Measurements from ENCODE around the gene ARGLU1.
"Not testable (repeated sequence)": the region's sequence is repeated elsewhere in the genome, so short reads cannot be mapped to it uniquely, and the experiment has no call there.

The ARGLU1 gene

GRCh38 chr13:106567474-106568298 lies at the start of gene ARGLU1:
Gene ARGLU1, minus strand, starts transcription at chr13:106568137. Its CDS starts 218 bp downstream, at chr13:106567919.
- DNase-seq: peak; percentile 91 to 96 (median 92)

GRCh38 chr13:106617561-106617960 lies 49.6 kb upstream of the ARGLU1 start:
- no peak for DNase-seq

- no peak for DNase-seq
These were observed 48.8 kb upstream of the ARGLU1 start for GRCh38 chr13:106616729-106617128.

GRCh38 chr13:106614874-106615273 lies 46.9 kb upstream of the ARGLU1 start:
- DNase-seq: no peak

- no peak for DNase-seq
These were observed 44.8 kb upstream of the ARGLU1 start for GRCh38 chr13:106612688-106613087.

DNA sequence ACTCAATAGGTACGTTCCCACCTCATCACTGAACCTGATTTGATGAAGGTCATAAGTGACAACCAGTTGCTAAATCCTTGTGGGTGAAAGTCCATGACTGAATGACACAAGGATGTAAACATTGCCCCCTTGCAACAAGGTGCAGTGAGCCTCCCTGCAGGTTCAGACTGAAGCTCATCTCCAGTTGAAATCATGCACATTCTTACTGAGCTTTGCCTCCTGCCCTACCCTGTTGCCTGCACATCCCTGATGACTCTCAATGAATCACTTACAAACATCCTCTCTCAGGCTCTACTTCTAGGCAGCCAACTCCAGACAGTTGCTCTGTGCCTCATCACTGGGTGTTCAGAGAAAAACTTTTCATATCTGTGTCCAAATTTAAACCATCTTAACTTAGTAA lies 42.5 kb upstream of the ARGLU1 start:
- DNase-seq: no peak

- DNase-seq: no peak
These were observed 41.2 kb upstream of the ARGLU1 start for GRCh38 chr13:106609116-106609515.

- no peak for DNase-seq
These were observed 35.6 kb upstream of the ARGLU1 start for GRCh38 chr13:106603546-106603945.

GRCh38 chr13:106602178-106602577 lies 34.2 kb upstream of the ARGLU1 start:
- no peak for DNase-seq

- no peak for DNase-seq
These were observed 33.6 kb upstream of the ARGLU1 start for GRCh38 chr13:106601489-106601888.

- not testable (repeated sequence) for DNase-seq
These were observed 32.8 kb upstream of the ARGLU1 start for GRCh38 chr13:106600798-106601135.

GRCh38 chr13:106599875-106600797 lies 32.2 kb upstream of the ARGLU1 start:
- no peak for DNase-seq

DNA sequence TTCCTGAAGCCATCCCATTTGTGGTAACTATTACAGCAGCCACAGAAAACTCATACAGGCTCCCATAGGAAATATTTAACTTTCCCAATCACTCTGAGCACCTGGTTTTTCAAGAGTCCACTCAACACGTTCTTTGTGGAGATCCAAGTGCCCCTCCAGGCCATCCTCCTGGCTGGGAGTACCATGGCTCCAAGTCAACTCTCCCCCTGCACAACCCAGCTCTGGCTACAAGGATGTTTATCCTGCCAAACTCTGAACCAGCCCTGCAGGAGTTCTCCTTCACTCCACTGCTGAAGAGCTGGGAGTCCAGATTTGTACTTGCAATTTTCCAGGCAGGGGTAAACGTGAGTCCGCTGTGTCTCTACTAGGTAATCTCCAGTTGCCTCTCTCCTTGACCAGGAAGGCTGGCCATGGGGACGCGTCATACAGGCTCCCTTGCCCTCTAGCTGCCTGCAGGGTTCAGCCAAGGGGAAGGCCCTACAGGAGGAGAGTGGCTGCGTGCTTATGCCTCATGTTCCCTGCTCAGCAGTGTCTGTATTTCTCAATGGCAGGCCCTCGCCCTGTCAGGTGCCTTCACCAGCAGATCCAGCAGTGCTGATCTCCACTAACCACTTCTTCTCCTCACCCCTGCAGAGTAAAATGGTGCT lies 29.9 kb upstream of the ARGLU1 start:
- DNase-seq: no peak

- DNase-seq: no peak
These were observed 29.2 kb upstream of the ARGLU1 start for GRCh38 chr13:106597186-106597585.

- DNase-seq: no peak
These were observed 28.5 kb upstream of the ARGLU1 start for GRCh38 chr13:106596275-106596937.

GRCh38 chr13:106595625-106596024 lies 27.7 kb upstream of the ARGLU1 start:
- no peak for DNase-seq

- no peak for DNase-seq
These were observed 27.0 kb upstream of the ARGLU1 start for GRCh38 chr13:106594980-106595379.

DNA sequence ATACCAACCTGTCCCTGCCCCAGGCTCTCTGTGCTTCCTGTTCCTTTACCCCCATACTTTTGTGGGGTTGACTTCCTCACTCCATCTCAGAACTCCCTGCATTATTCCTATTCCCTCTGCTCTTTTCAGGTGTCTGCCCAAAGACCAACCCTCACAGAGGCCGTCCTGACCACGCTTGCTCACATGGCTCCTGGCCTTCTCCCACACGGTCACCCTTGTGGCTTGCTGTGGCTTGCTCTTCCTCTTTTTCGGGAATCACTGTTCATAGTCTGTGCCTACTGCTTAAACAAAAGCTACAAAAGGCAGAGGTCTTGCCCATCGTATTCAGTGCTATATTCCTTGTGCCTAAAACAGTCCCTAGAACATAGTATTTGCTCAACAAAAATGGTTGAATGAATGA lies 25.2 kb upstream of the ARGLU1 start:
- no peak for DNase-seq

GRCh38 chr13:106591299-106591698 lies 23.4 kb upstream of the ARGLU1 start:
- DNase-seq: no peak

- DNase-seq: no peak
These were observed 21.8 kb upstream of the ARGLU1 start for GRCh38 chr13:106589716-106590115.

DNA sequence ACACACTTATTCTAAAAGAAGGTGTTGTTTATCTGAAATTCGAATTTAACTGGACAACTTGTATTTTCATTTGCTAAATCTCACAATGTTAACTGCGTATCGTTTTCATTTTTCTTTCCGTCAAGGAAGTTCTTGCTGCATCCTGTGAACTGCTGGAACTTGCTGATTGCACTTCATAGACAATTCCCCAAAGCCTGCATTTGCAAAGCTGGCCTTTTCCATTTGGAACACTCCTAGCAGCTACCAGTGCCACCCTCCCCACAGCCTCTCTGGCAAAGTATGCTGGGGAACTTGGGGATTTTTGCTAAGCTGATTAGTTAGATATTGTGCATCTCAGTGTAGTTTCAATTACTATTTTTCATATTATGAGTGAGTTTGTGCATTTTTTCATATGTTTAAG lies 20.4 kb upstream of the ARGLU1 start:
- no peak for DNase-seq

GRCh38 chr13:106587787-106588186 lies 19.9 kb upstream of the ARGLU1 start:
- DNase-seq: no peak

DNA sequence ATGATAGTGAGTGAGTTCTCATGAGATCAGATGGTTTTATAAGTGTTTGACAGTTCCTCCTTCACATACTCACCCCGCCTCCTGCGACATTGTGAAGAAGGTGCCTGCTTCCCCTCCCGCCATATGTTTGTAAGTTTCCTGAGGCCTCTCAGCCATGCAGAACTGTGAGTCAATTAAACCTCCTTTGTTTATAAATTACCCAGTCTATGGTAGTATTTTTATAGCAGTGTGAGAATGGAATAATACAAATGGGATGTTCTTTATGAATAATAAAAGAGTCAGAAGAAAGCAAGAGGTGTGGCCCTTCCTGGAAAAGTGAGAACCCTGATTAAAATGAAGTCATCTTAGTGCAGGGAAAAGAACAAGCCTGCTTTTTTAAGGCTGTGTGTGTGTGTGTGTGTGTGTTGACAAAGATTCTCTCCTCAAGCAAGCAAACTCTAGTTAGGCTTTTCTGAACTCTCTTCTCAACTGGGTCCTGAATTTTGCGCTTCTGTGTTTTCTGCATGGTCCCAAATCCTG lies 18.8 kb upstream of the ARGLU1 start:
- no peak for DNase-seq

Data from activated CD4-positive, CD25-positive, alpha-beta regulatory T cell (primary cell).